ENCODE data around the gene LRRC7.

The LRRC7 gene

DNA sequence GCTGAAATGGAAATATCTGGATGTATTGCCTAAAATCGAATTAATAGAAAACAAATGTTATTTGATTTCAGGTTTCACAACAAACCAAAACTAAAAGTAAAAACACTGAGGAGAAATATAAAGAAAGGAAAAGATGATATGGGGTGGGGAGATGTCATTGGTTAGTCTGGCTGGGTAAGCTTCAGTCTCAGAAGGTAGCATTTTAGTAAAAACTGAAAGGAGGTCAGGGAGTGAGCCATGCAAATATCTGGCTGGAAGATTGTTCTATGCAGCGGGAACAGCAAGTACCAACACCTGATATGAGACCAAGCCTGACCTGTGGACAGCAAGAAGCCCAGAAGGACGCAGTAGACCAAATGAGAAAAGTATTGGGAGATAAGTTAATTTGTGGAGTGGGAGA is 373.1 kb downstream of the LRRC7 start:
- H3K27ac ChIP-seq (ENCODE audit: low read depth, low read length, poor library complexity, severe bottlenecking), result no peak overlapping the region
- no peaks in the 10 kb centered on the region for H3K9me3 ChIP-seq (ENCODE audit: low read length)
- TF ChIP-seq, protein P1, sequence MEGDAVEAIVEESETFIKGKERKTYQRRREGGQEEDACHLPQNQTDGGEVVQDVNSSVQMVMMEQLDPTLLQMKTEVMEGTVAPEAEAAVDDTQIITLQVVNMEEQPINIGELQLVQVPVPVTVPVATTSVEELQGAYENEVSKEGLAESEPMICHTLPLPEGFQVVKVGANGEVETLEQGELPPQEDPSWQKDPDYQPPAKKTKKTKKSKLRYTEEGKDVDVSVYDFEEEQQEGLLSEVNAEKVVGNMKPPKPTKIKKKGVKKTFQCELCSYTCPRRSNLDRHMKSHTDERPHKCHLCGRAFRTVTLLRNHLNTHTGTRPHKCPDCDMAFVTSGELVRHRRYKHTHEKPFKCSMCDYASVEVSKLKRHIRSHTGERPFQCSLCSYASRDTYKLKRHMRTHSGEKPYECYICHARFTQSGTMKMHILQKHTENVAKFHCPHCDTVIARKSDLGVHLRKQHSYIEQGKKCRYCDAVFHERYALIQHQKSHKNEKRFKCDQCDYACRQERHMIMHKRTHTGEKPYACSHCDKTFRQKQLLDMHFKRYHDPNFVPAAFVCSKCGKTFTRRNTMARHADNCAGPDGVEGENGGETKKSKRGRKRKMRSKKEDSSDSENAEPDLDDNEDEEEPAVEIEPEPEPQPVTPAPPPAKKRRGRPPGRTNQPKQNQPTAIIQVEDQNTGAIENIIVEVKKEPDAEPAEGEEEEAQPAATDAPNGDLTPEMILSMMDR (IDR thresholded peaks at IDR 0.05; ENCODE audit: low read length), result no peak
- no peak overlapping the region for H3K4me3 ChIP-seq (ENCODE audit: low read depth, low read length, poor library complexity, severe bottlenecking)
- H3K79me2 ChIP-seq (ENCODE audit: insufficient read depth, low read length), result no peaks in the 10 kb centered on the region
- no peaks in the 10 kb centered on the region for H4K20me1 ChIP-seq (ENCODE audit: insufficient read depth, low read length)
- no peak overlapping the region for H3K4me2 ChIP-seq (ENCODE audit: low read length)
- H3K36me3 ChIP-seq (ENCODE audit: insufficient read depth, low read length), result no peaks in the 10 kb centered on the region
- H2AFZ ChIP-seq (ENCODE audit: low read length), result no peak overlapping the region
- H3K9me2 ChIP-seq (ENCODE audit: low read depth, low read length), result no peaks in the 10 kb centered on the region
- no peak overlapping the region for H3K9ac ChIP-seq (ENCODE audit: low read length)
- no peaks in the 10 kb centered on the region for H3K27me3 ChIP-seq (ENCODE audit: insufficient read depth, low read length)
- no peaks in the 10 kb centered on the region for H3K4me1 ChIP-seq (ENCODE audit: insufficient read depth, low read length, severe bottlenecking)
- H3F3A ChIP-seq (ENCODE audit: insufficient read depth, low read length), result no peaks in the 10 kb centered on the region

DNA sequence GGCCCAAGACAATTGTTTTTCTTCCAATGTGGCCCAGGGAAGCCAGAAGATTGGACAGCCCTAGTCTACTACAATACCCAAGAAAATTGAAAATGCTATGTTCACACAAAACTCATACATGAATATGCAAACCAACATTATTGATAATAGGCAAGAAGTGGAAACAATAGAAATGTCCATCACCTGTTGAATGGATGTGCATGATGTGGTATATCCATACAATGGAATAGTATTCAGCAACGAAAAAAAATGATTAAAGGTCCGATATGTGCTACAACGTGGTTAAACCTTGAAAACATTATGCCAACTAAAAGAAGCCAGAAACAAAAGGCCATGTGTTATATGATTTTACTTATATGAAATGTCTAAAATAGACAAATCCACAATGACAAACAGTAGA is 375.3 kb downstream of the LRRC7 start:
- H3F3A ChIP-seq (ENCODE audit: insufficient read depth, low read length), result no peaks in the 10 kb centered on the region
- H3K9me3 ChIP-seq (ENCODE audit: low read length), result no peaks in the 10 kb centered on the region
- no peak overlapping the region for H3K27ac ChIP-seq (ENCODE audit: low read depth, low read length, poor library complexity, severe bottlenecking)

DNA sequence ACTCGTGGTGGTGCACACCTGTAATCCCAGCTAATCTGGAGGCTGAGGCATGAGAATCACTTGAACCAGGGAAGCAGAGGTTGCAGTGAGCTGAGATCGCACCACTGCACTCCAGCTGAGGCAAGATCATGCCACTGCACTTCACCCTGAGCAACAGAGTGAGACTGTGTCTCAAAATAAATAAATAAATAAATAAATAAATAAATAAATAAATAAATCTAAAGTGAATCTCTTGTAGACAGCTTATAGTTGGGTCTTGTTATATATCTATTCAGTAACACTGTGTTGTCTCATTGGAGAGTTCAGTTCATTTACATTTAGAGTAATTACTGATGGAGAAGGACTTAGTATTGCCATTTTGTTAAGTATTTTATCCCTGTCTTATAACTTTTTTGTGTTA is 379.2 kb downstream of the LRRC7 start:
- Histone ChIP-seq H3K27me3 (ENCODE audit: insufficient read depth, low read length) (no peaks in the 10 kb centered on the region), H3K4me2 (ENCODE audit: low read length) (no peak overlapping the region), H2AFZ (ENCODE audit: low read length) (no peak overlapping the region), H3K4me3 (ENCODE audit: low read depth, low read length, poor library complexity, severe bottlenecking) (no peak overlapping the region), H3F3A (ENCODE audit: insufficient read depth, low read length) (no peaks in the 10 kb centered on the region), H3K36me3 (ENCODE audit: insufficient read depth, low read length) (no peaks in the 10 kb centered on the region), H3K9me2 (ENCODE audit: low read depth, low read length) (no peaks in the 10 kb centered on the region), H3K79me2 (ENCODE audit: insufficient read depth, low read length) (no peaks in the 10 kb centered on the region), H4K20me1 (ENCODE audit: insufficient read depth, low read length) (no peaks in the 10 kb centered on the region), H3K4me1 (ENCODE audit: insufficient read depth, low read length, severe bottlenecking) (no peaks in the 10 kb centered on the region), H3K9me3 (ENCODE audit: low read length) (no peaks in the 10 kb centered on the region), H3K9ac (ENCODE audit: low read length) (no peak overlapping the region), H3K27ac (ENCODE audit: low read depth, low read length, poor library complexity, severe bottlenecking) (no peak overlapping the region)
- TF ChIP-seq EZH2 (IDR thresholded peaks at IDR 0.05; ENCODE audit: borderline replicate concordance, low read length), result no peak
- TF ChIP-seq, protein P1 (IDR thresholded peaks at IDR 0.05; ENCODE audit: low read length), result no peak

More for the DNA sequence above, 375.3 kb downstream of the LRRC7 start:
- no peaks in the 10 kb centered on the region for H3K4me1 ChIP-seq (ENCODE audit: insufficient read depth, low read length, severe bottlenecking)
- no peak overlapping the region for H3K4me3 ChIP-seq (ENCODE audit: low read depth, low read length, poor library complexity, severe bottlenecking)
- no peaks in the 10 kb centered on the region for H3K27me3 ChIP-seq (ENCODE audit: insufficient read depth, low read length)
- H2AFZ ChIP-seq (ENCODE audit: low read length), result no peak overlapping the region
- no peak for TF ChIP-seq EZH2 (IDR thresholded peaks at IDR 0.05; ENCODE audit: borderline replicate concordance, low read length)
- TF ChIP-seq, protein P1 (IDR thresholded peaks at IDR 0.05; ENCODE audit: low read length), result no peak
- H3K79me2 ChIP-seq (ENCODE audit: insufficient read depth, low read length), result no peaks in the 10 kb centered on the region
- H3K36me3 ChIP-seq (ENCODE audit: insufficient read depth, low read length), result no peaks in the 10 kb centered on the region
- no peak overlapping the region for H3K9ac ChIP-seq (ENCODE audit: low read length)
- H3K9me2 ChIP-seq (ENCODE audit: low read depth, low read length), result no peaks in the 10 kb centered on the region
- no peak overlapping the region for H3K4me2 ChIP-seq (ENCODE audit: low read length)
- H4K20me1 ChIP-seq (ENCODE audit: insufficient read depth, low read length), result no peaks in the 10 kb centered on the region
